GM12801 (cell line): ENCODE data around the gene IL22RA1.

Experiments used
- TF ChIP-seq, protein P1 (sequence below): IDR thresholded peaks from one replicate; pipeline ENCODE4 v1.5.1; 2011; ENCODE audit warnings: control low read depth; ENCODE audit not compliant: insufficient read length; ENCODE audit errors: extremely low read depth

The IL22RA1 gene

DNA sequence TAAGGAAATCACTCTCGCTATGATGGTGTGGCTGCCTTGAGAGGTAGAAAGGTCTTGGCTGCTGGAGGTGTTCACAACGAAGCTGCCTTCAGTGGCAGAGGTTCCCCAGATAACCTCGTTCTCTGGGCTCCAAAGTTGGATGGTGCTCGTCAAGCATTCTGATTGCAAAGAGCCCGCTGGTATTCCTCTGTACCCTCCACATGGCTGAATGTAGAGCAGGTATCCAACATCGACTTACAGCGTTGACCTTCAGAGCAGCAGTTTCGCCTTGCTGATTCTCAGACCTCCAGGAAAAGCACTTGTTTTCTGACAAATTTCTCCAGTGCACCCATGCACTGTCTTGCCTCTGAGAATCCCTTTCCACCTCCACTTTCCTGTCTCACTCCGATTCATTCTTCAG, 4.3 kb upstream of the IL22RA1 start:
- TF ChIP-seq, protein P1, sequence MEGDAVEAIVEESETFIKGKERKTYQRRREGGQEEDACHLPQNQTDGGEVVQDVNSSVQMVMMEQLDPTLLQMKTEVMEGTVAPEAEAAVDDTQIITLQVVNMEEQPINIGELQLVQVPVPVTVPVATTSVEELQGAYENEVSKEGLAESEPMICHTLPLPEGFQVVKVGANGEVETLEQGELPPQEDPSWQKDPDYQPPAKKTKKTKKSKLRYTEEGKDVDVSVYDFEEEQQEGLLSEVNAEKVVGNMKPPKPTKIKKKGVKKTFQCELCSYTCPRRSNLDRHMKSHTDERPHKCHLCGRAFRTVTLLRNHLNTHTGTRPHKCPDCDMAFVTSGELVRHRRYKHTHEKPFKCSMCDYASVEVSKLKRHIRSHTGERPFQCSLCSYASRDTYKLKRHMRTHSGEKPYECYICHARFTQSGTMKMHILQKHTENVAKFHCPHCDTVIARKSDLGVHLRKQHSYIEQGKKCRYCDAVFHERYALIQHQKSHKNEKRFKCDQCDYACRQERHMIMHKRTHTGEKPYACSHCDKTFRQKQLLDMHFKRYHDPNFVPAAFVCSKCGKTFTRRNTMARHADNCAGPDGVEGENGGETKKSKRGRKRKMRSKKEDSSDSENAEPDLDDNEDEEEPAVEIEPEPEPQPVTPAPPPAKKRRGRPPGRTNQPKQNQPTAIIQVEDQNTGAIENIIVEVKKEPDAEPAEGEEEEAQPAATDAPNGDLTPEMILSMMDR = no peak

DNA sequence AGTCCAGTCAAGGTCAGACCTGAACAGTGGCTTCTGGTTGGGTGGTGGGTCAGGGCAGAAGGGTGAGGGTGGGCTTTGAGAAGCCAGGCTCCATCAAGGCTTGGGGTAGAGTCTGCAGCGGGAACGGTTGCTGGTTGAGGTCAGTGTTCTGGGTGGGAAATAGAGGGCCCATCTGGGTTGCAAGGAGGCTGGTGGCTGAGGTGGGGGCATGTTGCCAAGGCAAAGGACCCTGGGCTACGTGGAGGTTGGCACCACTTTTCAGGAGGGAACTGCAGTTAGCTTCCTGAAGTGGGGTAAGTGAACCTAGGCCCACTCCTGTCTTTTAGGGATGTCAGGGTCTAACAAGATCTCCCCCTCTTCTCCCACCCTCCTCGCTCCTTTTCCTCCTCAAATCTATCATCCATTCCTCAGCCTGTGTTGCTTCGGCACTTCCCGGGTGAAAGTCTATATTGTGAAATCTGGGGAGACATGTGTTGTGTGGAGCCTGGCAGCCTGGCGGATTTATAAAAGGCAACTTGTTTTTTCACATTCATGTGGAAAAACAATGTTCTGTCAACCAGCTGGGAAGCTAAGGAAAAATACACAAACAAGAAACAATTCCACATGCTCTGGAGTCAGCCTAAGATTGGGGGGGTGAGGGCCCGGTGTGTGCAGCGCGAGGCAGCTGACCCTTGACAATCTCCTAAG, 1.5 kb downstream of the IL22RA1 start:
- TF ChIP-seq, protein P1 = no peak

DNA sequence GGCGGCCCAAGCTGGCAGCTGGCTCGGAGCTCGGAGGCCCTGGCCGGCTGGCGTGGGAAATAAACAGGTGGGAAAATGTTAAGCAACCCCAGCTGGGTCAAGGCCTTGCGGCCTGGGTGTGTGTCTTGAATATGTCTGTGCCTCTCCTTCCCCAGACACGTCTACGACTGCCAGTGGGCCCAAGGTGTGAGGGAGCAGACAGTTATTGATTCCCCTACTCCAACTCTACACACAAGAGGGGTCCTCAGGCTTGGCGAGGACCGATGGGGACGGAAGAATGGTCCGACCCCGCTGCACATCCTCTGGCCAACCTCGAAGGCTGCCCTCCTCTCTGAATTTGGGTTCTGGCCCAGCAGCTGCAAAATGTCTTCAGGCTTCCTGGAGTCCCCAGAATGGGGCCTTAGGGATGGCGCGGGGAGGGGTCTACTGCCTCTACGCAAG, 2.2 kb downstream of the IL22RA1 start:
- TF ChIP-seq, protein P1 = no peak

DNA sequence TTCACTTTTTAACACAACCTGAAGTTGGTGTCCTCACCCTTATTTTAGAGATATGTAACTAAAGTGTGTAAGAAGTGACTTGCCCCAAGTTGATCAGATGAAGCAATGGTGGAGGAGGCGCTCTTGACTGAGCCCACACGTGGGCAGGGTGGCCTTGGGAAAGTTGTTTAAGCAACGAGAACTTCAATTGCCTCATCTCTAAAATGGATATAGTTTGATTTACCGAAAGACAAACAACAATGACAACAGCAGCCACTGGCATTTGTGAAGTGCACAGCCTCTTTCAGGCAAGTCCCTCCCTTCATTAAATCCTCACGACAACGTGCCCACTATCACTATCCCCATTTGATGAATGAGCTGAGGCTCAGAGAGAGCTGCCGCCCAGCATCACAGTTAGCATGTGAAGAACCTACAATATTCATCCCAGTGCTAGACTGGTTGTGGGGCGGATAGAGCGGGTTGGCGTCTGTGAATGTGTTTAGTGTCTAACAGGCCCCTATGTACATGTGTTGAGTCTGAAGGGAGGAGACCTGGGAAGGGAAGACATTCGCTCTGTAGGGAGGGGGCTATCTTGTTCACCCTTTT, 3.0 kb downstream of the IL22RA1 start:
- TF ChIP-seq, protein P1 = no peak

DNA sequence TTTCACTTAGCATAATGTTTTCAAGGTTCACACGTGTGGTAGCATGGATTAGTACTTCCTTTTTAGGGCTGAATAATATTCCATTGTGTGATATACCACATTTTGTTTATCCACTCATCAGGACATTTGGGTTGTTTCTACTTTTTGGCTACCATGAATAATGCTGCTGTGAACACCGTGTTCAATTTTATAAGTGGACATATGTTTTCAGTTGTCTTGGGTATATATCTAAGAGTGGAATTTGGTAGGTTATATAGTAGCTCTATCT, 3.8 kb downstream of the IL22RA1 start:
- TF ChIP-seq, protein P1 = no peak

DNA sequence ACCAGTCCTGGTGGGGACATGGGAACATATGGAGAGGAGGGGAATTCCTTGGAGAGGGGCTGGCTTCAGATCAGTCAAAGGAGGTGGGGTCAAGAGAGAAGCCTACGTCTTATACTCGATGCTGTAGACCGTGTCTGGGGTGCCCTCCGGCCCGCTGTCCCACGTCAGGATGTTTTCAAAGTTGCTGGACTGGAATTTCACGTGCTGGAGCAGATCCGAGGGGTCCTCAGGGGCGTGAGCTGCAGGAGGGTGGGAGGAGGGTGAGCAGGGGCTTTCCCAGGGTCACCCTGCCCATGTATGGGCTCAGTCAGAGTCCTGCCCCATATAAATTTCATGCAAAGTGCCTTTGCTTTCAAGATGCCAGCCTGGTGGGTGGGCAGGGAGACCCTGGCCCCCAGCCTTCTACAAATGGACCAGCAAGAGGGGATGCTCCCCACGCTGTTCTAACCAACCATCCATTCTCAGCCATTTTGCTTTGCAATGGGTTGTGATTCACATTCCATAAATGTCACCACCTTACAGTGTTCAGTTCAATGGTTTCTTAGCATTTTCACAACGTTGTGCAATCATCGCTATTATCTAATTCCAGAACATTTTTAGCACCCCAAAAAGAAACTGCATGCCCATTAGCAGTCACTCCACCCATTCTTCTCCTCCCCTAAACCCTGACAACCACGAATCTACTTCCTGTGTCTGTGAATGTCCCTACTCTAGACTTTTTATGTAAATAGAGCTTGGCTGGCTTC, 4.3 kb downstream of the IL22RA1 start:
- TF ChIP-seq, protein P1 = no peak

DNA sequence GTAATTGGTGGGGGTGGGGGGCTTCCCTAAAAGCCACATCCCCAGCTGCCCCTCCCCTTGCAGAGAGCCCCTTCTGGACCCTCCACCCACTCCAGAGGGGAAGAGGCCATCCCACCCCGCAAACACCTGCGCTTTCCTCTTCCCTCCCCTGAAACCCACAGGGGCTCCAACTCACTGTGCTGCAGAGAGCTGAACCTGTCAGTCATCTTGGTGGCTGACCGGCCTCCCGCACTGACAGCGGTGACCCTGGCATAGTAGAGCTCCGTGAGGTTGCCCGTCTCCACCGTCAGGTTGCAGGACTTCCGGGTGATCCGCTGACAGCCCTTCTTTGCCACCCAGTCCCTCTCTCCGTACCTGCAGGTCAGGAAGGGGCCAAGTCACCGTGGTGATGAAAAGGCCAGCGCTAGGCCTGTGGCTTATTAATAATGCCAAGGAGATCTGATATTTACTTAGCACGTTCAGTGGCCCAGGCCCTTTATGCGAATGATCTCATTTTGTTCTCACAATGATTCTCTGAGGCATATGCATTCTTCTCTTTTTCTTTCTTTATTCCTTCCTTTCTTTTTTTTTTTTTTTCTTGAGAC, 5.9 kb downstream of the IL22RA1 start:
- TF ChIP-seq, protein P1 = no peak
